Activated T-cell treated with anti-CD3 and anti-CD28 coated beads for 4 hours (primary cell): ENCODE results near the gene CDH4.

Experiments used
- DNase-seq: peaks from one replicate; pipeline ENCODE4 v3.0.0-alpha.2; 2020

Gene CDH4

DNA sequence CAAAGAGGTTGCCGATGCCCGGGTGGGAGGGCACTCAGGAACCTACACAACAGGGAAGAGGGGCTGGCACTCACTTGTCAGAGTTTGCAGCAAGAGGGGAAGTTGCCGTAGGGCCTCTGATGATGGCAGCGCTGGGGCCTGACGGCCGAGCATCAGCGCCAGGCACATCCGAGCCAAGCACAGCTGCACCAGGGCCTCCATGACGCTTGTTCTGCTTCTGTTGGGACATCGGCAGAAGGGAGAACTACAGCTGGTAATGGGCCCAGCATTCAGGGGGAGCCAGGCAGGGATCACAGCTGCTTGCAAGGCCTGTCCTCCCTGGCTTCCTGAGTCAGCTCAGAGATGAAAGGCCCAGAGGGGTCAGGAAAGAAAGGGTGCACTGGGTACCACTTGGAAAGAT is 367.7 kb downstream of the CDH4 start:
- no peak for DNase-seq

DNA sequence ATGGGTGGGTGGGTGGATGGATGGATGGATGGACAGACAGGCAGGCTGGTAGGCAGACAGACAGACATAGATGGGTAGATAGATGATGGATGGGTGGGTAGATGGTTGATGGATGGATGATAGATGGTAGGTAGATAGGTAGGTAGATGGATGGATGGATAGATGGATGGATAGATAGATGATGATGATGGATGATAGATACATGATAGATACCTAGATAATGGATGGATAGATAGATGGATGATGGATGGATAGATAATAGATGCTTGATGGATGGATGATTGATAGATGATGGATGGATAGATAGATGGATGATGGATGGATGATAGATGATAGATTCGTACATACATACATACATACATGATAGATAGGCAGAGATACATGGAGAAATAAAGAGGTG is 368.1 kb downstream of the CDH4 start:
- no peak for DNase-seq

DNA sequence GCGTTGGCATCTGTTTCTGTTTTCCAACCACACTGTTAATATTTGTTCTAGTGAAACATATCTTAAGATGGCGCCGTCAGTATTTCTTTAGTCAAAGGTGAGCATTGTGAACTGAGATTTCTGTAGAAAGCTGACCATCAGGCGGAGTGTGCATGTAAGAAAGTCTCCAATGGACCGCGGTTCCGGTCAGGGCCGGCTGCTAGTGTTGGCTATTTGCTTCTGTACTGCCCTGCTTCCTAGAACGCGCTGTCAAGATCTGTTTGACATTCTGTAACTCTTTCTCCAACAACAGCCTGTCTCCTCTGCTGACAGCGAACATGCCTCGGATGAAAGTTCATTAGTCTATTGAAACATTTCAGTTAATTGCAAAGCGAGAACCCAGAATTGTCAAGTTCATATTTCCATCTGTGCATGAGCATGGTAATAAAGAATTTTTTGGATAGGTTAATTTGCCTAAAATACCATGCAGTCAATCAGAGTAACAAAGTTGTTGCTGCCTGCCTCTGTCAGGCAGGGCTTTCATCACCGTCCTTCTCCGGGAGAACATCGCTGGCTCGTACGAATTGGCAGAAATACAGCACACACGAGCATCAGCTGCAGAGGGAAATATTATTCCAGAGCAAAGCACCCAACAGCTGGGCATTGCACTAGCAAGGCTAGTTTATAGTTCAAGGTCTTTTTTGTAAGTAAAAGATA is 369.1 kb downstream of the CDH4 start:
- no peak for DNase-seq

DNA sequence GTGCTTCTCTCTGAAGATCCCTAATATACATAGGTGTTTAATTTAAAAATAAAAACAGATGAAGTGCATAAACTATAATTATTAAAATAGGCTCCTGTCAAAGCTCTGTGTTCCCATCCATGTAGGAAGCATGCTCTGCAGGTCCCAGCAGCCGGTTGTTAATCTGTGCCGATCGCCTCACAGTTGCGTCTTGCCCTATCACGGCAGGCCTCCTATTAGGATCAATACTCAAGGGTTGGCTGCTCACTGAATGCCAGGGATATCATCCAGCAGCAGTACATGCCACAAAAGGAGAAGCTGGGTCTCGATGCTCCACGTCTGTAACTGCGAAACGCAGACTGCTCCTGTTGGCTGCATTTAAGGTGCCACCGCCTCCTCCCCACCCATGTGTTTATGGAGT is 369.8 kb downstream of the CDH4 start:
- no peak for DNase-seq

DNA sequence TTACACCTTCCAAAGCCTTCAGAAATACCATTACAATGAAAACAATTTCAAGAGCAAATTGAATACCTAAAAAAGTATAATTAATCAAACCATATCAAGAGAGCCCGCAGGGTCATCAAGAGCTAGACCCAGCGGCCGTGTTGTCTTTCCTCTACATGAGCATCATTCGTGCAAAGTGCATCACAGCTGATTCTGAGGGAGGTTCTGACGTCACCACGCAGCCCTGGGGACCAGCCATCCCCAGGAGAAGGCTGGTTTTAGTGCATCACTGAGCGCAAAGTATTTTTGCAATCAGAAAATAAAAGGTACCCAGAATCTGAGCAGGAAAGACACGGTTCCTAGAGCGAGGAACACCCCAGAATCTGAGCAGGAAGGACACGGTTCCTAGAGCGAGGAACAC is 371.4 kb downstream of the CDH4 start:
- no peak for DNase-seq

DNA sequence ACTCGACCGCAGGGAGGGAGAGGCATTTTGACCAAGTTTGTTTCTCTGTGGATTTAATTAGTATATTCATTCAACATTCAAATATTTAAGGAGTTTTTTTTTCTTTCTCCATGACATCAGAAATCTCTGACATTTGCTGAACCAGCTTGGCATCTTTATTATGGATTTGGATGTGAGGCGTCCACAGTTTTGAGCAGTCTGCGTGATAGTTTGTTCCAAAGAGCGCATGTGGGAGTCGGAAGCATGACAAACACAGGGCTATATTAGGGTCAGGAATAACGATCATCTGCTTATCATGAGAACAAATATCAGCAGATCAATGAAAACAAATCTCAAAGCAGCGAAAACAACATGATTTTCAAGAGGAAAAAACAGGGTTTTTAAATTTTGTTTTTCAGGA is 373.2 kb downstream of the CDH4 start:
- no peak for DNase-seq

DNA sequence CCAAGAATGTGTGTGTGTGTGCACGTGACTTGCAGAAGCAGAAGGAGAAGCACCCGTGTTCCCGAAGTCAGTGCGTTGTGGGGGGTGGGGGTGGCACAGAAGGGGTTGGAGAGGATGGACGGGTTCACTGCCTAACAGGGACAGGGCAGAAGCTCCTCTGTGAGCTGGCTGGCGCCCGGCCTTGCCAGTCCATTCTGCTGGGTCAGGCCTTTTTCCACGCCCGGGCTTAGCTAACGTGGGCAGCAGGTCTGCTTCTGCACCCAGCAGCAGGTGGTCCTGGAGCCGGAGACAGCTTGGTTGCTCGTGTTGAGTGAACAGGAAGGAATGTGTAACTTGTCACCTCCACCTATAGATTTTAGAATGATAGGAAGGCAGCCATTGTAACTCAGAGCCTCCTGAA is 374.4 kb downstream of the CDH4 start:
- DNase-seq = no peak

DNA sequence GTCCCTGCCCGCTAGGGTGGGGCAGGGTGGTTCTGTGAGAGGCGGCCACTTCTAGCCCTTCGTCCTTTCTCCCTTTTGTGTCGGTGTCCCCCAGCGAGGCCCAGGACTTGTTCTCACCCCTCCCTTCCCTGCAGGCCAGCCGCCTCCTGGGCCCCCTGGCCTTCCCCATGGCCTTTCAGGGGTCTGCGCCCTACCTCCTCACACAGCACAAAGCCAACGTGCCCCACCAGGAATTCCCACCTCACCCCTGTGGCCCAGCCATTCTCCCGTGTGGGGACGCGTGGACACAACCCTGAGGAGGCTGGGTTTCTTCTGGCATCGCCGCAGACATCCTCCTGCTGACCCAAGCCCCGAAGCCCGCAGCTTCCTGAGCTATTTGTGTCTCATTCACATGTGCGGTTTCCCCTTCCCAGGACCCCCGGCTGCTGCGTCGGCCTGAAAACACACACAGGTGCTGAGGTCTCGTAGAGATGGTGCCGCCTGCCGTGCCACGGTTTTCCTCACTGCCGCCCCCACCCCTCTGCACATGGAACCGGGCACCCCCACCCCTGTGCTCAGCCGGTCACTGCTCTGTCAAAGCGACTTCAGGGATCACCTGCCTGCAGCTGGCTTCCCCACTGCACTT is 375.8 kb downstream of the CDH4 start:
- no peak for DNase-seq

DNA sequence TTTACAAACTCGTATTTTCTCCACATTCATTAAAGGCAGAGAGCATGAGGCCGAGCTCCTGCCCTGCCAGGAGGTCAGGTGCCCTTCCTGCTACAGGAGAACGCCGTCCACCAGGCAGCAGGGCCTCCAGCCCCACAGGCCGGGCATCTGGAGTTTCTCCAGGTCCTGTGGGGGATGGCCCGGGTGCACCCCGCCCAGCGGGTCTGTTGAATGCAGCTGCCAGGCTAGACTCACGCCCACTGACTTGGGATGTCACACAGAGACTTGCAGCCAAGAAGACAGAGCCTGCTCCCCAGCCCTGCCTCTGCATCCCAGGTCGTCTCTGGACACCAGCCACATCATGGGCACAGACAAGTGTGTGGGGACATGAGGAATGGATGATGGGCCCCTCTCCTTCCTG is 376.4 kb downstream of the CDH4 start:
- no peak for DNase-seq

DNA sequence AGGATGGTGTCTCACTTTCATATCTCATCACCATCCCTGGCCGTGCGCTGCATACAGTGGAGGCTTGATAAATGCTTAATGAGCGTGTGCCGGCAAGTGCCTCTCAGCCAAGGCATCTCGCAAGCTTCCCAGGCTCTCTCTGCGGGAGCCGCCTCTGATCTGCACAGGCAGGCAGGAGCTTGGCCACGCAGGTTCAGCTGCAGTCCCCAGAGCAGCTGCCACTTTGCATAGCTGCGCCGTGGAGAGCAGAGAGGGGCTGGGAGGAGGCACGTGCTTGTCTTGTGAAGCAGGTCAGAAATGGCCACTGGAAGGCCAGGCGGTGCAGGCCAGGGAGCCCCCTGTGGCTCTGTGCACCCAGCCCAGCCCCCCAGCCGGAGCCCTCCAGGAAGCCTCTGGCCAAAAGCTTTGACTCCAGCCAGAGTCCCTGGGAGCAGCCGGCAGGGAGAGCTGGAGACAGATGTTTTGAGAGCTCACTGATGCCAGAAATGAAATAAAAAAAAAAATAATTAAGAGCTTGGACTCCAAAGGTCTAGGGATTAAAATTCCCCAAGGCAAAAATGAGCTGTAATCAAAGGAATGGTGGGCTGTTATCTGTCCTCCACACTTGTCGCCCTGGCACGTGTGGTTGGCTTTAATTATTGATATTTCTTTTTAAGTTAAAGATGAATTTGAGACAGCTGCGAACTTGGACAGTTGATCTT is 377.0 kb downstream of the CDH4 start:
- DNase-seq = no peak

DNA sequence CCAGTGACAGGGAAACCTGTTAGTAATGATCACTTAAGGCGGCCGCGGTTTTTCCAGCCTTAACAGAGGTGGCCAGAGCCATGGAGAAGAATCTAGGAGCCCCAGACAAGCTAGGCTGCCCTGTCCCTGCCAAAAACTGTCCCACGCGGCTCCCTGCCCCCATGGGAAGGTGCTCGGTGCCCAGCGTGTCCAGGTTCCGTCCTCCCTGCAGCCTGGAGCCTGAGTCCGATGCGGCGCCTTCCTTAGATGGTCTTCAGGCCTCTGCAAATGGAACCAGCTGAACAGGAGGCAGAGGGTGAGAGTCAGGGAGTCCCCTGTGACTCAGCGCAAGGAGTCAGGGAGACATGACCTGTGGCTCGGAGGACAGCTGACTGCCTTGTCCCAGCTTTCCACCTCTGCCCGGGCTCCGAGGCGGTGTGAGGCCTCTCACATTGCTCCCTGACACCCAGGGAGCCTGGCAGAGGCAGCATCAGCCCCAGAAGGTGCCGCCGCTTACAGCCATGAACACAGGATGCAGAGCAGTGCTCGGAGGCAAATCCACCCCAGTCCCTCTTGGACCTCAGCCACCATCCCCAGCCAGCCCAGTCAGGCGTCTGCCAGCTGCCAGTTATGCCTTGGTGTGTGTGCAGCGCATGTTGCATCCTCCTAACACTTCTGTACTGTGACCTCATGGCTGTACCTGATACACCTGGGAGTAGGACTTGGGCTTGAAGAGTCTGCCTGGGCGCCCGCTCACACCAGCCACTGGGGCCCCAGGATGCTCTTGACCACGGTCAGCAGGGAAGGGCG is 377.7 kb downstream of the CDH4 start:
- no peak for DNase-seq

DNA sequence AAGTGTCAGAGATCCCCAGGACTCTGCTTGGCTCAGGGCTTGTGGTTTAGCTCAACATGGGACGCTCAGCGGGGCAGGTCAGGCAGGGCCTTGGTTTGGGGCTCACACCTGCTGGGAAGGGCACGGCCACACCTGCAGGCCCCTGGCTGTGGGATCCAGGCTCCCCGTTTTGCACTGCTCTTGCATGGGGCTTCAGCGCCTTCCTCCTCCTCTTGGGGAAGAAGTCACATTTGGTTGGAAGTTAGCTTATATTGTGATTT is 378.3 kb downstream of the CDH4 start:
- no peak for DNase-seq

DNA sequence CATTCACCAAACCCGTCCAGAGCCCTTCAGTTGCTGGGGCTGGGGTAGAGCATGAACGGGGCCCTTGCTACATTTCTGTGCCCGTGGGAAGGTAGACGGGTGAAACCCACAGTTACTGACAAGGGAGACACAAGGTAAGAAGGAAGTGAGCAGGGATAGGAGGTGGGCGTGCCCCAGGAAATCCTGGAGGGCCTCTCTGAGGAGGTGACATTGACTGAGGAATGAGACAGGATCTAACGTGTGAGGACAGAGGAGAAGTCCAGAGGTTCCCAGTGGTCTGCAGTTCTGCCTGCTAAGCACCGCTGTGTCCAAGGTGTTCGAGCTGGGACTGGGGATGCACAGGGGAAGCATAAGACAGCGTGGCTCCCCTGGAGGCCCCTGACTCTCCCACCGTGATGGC is 378.8 kb downstream of the CDH4 start:
- DNase-seq = no peak

DNA sequence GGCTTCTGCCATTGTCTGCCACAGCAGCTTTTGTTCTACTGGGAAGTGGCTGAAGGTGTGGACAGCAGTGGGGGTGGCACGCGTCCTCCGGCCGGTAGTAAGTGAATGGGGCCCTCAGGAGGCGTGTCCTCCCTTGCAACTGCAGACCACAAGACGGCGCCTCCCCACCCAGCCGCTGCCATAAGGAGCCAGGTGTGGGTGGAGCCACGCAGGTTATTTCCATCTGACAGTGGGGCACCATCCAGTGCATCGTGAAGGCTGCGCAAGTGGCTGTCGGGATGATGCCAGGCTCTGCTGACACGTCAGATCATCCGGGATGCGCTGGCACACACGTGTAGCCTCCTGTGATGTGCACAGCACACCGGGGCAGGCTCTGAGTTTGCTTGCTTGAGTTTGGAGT is 379.7 kb downstream of the CDH4 start:
- no peak for DNase-seq

DNA sequence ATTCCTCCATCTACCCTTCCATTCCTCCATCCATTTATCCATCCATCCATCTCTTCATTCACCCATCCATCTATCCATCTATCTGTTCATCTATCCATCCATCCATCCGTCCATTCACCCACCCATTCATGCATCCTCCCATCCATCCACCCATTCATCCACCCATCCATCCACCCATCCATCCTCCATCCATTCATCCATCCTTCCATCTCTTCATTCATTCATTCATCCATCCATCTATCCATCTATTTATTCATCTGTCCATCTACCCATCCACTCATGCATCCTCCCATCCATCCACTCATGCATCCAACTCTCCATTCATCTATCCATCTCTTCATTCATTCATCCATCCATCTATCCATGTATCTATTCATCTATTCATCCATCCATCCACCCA is 380.9 kb downstream of the CDH4 start:
- no peak for DNase-seq

DNA sequence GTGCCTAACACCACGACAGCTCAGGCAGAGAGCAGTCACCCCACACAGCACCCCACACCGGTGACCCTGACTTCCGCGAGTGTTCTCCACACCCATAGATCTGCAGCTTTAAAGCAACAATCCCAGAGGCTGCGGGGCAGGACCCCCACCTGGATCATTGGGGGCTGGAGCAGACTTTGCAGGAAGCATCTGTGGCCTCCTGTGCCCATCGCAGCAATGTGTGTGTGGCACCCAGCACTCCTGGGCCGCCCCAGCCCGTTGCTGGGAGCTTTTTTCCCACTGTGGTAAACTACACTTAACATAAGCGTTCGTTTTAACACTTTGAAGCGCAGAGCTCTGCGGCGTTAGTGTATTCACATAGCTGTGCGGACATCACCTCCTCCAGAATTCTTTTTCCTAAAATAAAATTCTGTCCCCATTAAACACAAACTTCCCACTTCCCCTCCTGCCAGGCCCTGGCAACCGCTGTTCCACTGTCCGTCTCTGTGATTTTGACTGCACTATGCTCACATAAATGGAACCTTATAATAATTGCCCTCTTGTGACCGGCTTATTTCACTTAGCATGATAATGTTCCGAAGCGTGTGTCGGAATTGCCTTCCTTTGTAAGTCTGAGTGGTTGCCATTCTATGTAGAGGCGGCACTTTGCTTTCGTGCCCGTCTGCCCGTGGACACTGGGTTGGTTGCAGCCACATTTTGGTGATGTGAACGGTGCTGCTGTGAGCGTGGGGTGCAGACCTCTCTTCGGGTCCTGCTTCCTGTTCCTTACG is 382.5 kb downstream of the CDH4 start:
- DNase-seq = no peak

DNA sequence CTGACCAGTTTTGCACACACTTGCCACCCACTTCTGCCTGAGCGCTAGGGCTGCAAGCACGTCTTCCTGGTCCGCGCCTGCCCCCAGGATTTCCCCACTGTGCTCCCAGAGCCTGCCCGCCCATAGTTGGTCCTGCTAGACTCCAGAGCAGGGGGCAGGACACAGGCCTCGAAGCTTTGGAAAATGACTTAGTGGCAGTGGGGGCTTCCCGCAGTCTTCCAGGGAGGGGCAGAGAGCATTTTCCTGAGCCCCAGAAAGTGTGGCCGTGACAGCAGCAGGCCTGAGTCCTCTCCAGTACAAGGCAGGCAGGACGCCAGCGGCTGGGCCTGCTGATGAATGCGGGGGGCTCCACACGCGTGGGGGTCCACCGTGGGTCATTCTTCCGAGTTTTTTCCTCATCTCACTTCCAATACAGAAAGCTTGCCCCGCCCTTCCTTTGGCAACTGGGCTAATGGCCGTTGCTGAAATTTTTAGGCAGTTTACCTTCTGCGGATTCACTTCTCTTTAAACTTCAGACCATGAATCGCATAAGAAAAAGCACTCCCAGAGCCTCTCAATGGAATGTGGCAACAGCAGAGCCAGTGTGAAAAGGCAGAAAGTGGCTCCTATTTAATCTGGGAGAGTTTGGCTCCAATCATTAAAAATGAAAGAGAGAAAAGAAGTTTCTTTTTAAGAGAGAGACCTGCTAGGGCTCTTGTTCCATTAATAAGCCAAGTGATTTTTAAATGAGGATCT is 383.8 kb downstream of the CDH4 start:
- DNase-seq = no peak

DNA sequence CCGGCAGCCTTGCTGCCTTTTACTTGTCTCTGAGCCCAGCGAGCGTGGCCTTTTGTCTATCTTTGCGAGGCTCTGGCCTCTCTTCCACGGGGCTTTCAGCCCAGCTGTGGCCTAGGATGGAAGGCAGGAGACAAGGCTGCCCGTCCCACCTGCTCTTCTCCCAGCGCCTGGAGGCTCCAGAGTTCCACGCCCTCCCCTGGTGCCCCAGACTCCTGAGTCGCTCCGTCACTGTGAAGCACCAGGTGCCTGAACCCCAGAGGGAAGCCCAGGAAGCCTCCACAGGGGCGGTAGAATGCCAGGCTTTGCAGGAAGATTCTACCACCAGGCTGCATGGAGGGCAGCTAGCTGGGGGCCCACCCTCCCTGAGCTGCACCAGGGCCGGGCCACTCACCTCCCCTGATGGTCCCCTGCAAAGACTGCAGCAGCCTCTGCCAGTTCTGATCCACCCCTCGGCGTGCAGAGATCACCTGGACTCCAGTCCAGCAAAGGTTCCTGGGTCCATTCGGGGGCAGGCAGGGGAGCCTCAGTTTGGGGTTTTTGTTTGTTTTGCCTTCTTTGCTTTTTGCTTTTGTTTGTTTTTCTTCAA is 384.6 kb downstream of the CDH4 start:
- DNase-seq = no peak

DNA sequence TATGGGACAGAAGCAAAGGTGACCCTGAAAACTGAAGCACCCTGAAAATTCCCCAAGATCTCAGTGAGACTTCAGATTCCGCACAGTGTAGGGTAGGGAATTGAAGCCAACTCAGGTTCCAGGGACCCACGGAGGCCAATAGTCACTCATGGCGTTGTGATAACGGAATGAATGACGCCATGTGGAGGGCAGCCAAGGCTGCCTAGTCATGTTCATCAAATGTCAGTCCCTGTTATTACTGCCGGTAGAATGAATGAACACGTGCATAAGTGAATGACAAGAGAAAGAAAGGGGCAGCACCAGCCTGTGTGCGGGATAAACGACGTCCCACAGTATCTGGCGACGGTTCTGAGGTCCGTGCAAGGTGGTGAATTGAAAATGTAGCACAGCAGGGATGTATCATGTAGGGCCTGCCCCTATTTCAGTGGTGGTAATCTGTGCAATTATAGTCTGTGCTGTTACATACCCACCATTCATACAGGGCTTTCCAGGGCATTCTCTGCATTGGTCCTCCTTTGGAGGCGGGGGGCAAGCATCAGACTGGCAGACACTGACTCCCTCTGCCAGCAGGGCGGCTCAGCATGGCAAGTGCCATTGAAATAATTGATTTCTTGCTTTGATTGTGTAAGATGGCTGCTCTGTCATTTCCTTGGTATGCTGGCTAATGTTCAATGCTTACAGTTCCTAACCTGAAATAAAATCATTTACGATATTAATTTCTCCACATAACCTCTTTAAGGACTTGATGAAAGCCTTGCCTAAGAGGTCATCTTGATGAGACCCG is 386.9 kb downstream of the CDH4 start:
- no peak for DNase-seq

DNA sequence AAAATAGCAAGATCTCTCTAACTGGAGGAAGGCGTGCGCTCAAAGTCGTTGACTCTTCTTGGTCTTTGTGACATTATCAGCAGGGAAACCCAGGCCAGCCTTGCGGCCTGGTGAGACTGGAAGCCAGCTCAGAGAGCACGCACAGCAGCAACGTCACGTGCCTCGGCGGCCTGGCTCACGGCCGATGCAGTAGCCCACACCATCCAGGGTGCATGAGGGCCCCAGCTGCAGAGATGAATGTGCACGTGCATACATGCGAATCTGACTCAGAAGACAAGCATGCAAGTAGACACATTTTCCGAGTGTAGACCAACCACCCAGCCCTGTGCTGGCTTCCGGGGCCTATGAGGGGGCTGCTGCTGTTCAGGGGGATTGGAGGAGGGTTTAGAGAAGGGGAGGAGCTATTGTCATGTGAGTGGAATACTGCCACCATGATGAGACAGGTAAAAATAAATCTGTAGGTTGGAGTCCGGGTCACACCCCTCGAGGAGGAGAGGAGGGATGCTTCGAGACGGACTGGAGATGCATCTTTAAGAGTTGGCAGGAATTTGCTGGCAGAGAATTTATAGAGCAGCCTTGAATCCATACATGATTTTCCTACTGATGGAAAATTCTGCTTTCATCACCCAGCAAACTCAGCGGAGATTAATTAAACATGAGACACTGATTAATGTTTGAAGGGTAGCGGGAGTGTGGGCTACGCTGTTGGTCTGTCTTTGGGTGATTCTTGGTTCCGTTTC is 388.2 kb downstream of the CDH4 start:
- DNase-seq = no peak

DNA sequence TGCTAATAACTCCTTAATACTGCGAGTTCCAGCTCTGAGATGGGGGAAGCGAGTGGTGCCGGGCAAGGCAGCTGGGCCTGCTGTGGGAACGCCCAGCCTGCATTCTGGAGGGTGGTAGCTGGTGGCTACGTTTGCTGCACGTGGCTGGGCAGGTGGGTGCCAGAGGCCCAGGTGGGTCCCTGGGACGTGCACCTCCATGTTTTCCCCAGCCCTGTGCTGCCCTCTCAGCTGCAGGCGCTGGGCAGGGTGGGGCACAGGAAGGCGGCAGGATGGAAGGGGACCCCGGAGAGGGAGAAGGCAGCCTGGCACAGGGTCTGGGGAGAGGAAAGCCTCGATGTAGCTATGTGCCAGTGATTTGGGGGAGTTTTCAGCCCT is 388.8 kb downstream of the CDH4 start:
- no peak for DNase-seq
